GM19438 (cell line): Measurements from ENCODE around the gene FGF21.

Experiments
- ATAC-seq: cut with Tn5 transposase; IDR thresholded peaks from one replicate; pipeline ENCODE4 v1.9.1; 2021; ENCODE audit warnings: low read depth; ENCODE audit not compliant: unreplicated experiment

FGF21 gene

GRCh38 chr19:48726556-48726955 lies 28.8 kb upstream of the FGF21 start:
- no peak for ATAC-seq

GRCh38 chr19:48728911-48729664 lies 26.2 kb upstream of the FGF21 start:
- no peak for ATAC-seq

GRCh38 chr19:48731452-48731851 lies 23.9 kb upstream of the FGF21 start:
- ATAC-seq: no peak

- ATAC-seq: no peak
Measured at GRCh38 chr19:48734625-48735024, 20.7 kb upstream of the FGF21 start.

- no peak for ATAC-seq
Measured at GRCh38 chr19:48735031-48735615, 20.2 kb upstream of the FGF21 start.

- no peak for ATAC-seq
Measured at GRCh38 chr19:48737360-48737998, 17.8 kb upstream of the FGF21 start.

- ATAC-seq: peak; percentile 79
Measured at GRCh38 chr19:48738557-48739403, 16.5 kb upstream of the FGF21 start.

- ATAC-seq: no peak
Measured at GRCh38 chr19:48739404-48740163, 15.7 kb upstream of the FGF21 start.

- ATAC-seq: no peak
Measured at GRCh38 chr19:48740164-48740972, 15.0 kb upstream of the FGF21 start, which contains the start of gene RASIP1. RASIP1 (minus strand) TSS chr19:48740610; CDS start chr19:48740282, 328 bp downstream.

- ATAC-seq: no peak
Measured at GRCh38 chr19:48741129-48741999, 14.0 kb upstream of the FGF21 start.

- ATAC-seq: no peak
Measured at GRCh38 chr19:48742096-48742495, 13.2 kb upstream of the FGF21 start.

GRCh38 chr19:48745208-48745995 lies 9.9 kb upstream of the FGF21 start:
- no peak for ATAC-seq

- ATAC-seq: no peak
Measured at GRCh38 chr19:48746110-48746509, 9.2 kb upstream of the FGF21 start.

GRCh38 chr19:48746738-48747575 lies 8.4 kb upstream of the FGF21 start, which contains the start of gene IZUMO1:
IZUMO1 (minus strand) TSS chr19:48746909; CDS start chr19:48745859, 1,050 bp downstream.
- ATAC-seq: no peak

GRCh38 chr19:48749571-48750198 lies 5.6 kb upstream of the FGF21 start:
- no peak for ATAC-seq

GRCh38 chr19:48750351-48750750 lies 5.0 kb upstream of the FGF21 start:
- no peak for ATAC-seq
